VCaP (cell line): Measurements from ENCODE around the gene TBP.
"Not testable (repeated sequence)": the region's sequence is repeated elsewhere in the genome, so short reads cannot be mapped to it uniquely, and the experiment has no call there.

Source experiments
- H3K27ac ChIP-seq: fragments of 450-650 bp; 2 replicates; pipeline ENCODE4 v1.5.1; 2017
- CTCF ChIP-seq: fragments of 450-650 bp; conservative IDR thresholded peaks from 2 replicates; pipeline ENCODE4 v1.5.1; 2017; ENCODE audit warnings: mild to moderate bottlenecking, moderate library complexity

The TBP gene

GRCh38 chr6:170596426-170596825 lies 42.3 kb downstream of the TBP start:
- no peak for TF ChIP-seq CTCF
- H3K27ac ChIP-seq: no peak overlapping the region

GRCh38 chr6:170597278-170597677 lies 43.1 kb downstream of the TBP start:
- H3K27ac ChIP-seq: no peak overlapping the region
- no peak for TF ChIP-seq CTCF

GRCh38 chr6:170605574-170606259 lies 51.5 kb downstream of the TBP start:
- TF ChIP-seq CTCF: no peak
- no peak overlapping the region for H3K27ac ChIP-seq

GRCh38 chr6:170609225-170609624 lies 55.1 kb downstream of the TBP start:
- H3K27ac ChIP-seq: not testable (repeated sequence)

GRCh38 chr6:170612256-170612804 lies 58.2 kb downstream of the TBP start:
- not testable (repeated sequence) for H3K27ac ChIP-seq

- not testable (repeated sequence) for H3K27ac ChIP-seq
Measured at GRCh38 chr6:170616020-170616554, 61.9 kb downstream of the TBP start.
